Mesenchymal stem cell (in vitro differentiated cells and primary cell): ENCODE results near the gene KRTAP9-2.
A peak's percentile ranks its signal among the peaks of the same experiment; 100 is the strongest.
"Not testable (repeated sequence)": the region's sequence is repeated elsewhere in the genome, so short reads cannot be mapped to it uniquely, and the experiment has no call there.

Experiments used
- DNase-seq: peaks from one replicate; pipeline ENCODE4 v3.0.0-alpha.2; 2013
- H2AFZ ChIP-seq: one replicate; pipeline ENCODE4 v1.6.1; 2013; ENCODE audit warnings: low read depth, mild to moderate bottlenecking, control low read depth, inconsistent platforms, low read length, moderate library complexity
- H2AK5ac ChIP-seq: 2 replicates; pipeline ENCODE4 v1.6.1; 2013; ENCODE audit warnings: low read length, moderate library complexity, mild to moderate bottlenecking, inconsistent platforms; ENCODE audit not compliant: severe bottlenecking
- H2BK120ac ChIP-seq: one replicate; pipeline ENCODE4 v1.6.1; 2013; ENCODE audit warnings: low read depth, mild to moderate bottlenecking, inconsistent platforms, low read length, moderate library complexity
- H2BK12ac ChIP-seq, 2 experiments: one replicate each; pipeline ENCODE4 v1.6.1; 2013; ENCODE audit warnings: inconsistent platforms in 2 of 2, low read length in 2 of 2, mild to moderate bottlenecking in 2 of 2, moderate library complexity in 2 of 2, control low read depth in 1 of 2
- H2BK15ac ChIP-seq: one replicate; pipeline ENCODE4 v1.6.1; 2013; ENCODE audit warnings: mild to moderate bottlenecking, low read depth, inconsistent platforms; ENCODE audit not compliant: poor library complexity, severe bottlenecking
- H2BK5ac ChIP-seq: 2 replicates; pipeline ENCODE4 v1.6.1; 2013; ENCODE audit warnings: low read depth, mild to moderate bottlenecking, low read length, control low read depth, inconsistent platforms; ENCODE audit not compliant: poor library complexity, severe bottlenecking
- H3K14ac ChIP-seq, 2 experiments: one replicate each; pipeline ENCODE4 v1.6.1; 2013; ENCODE audit warnings: inconsistent platforms in 2 of 2, low read length in 2 of 2, control low read depth in 1 of 2, mild to moderate bottlenecking in 1 of 2, moderate library complexity in 1 of 2
- H3K18ac ChIP-seq, 2 experiments: one replicate each; pipeline ENCODE4 v1.6.1; 2013; ENCODE audit warnings: inconsistent platforms in 2 of 2, low read length in 2 of 2, control low read depth in 1 of 2, low read depth in 1 of 2, mild to moderate bottlenecking in 1 of 2
- H3K23ac ChIP-seq, 2 experiments: one replicate each; pipeline ENCODE4 v1.6.1; 2013; ENCODE audit warnings: inconsistent platforms in 2 of 2, low read length in 2 of 2, mild to moderate bottlenecking in 2 of 2, moderate library complexity in 2 of 2, control low read depth in 1 of 2
- H3K27ac ChIP-seq: 2 replicates; pipeline ENCODE4 v1.5.1; 2013; ENCODE audit warnings: mild to moderate bottlenecking, moderate library complexity, low read length, control low read depth, inconsistent platforms; ENCODE audit not compliant: poor library complexity, severe bottlenecking
- H3K27me3 ChIP-seq, 2 experiments: 2 replicates each; pipeline versions ENCODE4 v1.6.1 to v1.7.0; 2013; ENCODE audit warnings: low read length in 2 of 2, mild to moderate bottlenecking in 2 of 2, moderate library complexity in 2 of 2, control low read depth in 1 of 2, inconsistent platforms in 1 of 2; ENCODE audit not compliant: control insufficient read depth in 1 of 2, insufficient read depth in 1 of 2
- H3K36me3 ChIP-seq, 2 experiments: 2 replicates each; pipeline versions ENCODE4 v1.6.1 to v1.7.0; 2013; ENCODE audit warnings: low read length in 2 of 2, control low read depth in 1 of 2, inconsistent platforms in 1 of 2, low read depth in 1 of 2, mild to moderate bottlenecking in 1 of 2; ENCODE audit not compliant: insufficient read depth in 2 of 2, control insufficient read depth in 1 of 2
- H3K4ac ChIP-seq, 2 experiments: one replicate each; pipeline ENCODE4 v1.6.1; 2013; ENCODE audit warnings: inconsistent platforms in 2 of 2, low read length in 2 of 2, mild to moderate bottlenecking in 2 of 2, moderate library complexity in 2 of 2, control low read depth in 1 of 2, low read depth in 1 of 2
- H3K4me1 ChIP-seq: 2 replicates; pipeline ENCODE4 v1.6.1; 2013; ENCODE audit warnings: low read depth, low read length, control low read depth; ENCODE audit not compliant: control insufficient read depth, insufficient read depth
- H3K4me2 ChIP-seq: 2 replicates; pipeline ENCODE4 v1.6.1; 2013; ENCODE audit warnings: low read length, mild to moderate bottlenecking, inconsistent platforms; ENCODE audit not compliant: poor library complexity, severe bottlenecking
- H3K4me3 ChIP-seq, 2 experiments: 2 replicates each; pipeline versions ENCODE4 v1.5.1 to v1.7.0; 2013; ENCODE audit warnings: low read length in 2 of 2, mild to moderate bottlenecking in 2 of 2, control low read depth in 1 of 2, low read depth in 1 of 2; ENCODE audit not compliant: insufficient read depth in 1 of 2
- H3K79me1 ChIP-seq: replicated peaks from 2 replicates; pipeline ENCODE4 v1.6.1; 2013; ENCODE audit warnings: mild to moderate bottlenecking, control low read depth, low read length, inconsistent platforms; ENCODE audit not compliant: poor library complexity, severe bottlenecking
- H3K9ac ChIP-seq: 2 replicates; pipeline ENCODE4 v1.7.0; 2013; ENCODE audit warnings: mild to moderate bottlenecking, low read length, moderate library complexity
- H3K9me3 ChIP-seq: 2 replicates; pipeline ENCODE4 v1.7.0; 2013; ENCODE audit warnings: mild to moderate bottlenecking, low read length; ENCODE audit not compliant: control insufficient read depth
- H4K8ac ChIP-seq: one replicate; pipeline ENCODE4 v1.6.1; 2013; ENCODE audit warnings: inconsistent platforms, mild to moderate bottlenecking, low read length, moderate library complexity
- H4K91ac ChIP-seq: one replicate; pipeline ENCODE4 v1.6.1; 2013; ENCODE audit warnings: mild to moderate bottlenecking, low read length, inconsistent platforms
- WGBS: methylation state at CpG from one replicate; pipeline ENCODE4 v1.1.7; 2013; ENCODE audit warnings: mixed read lengths; 5-methylcytosine and 5-hydroxymethylcytosine counted together

Gene KRTAP9-2

DNA sequence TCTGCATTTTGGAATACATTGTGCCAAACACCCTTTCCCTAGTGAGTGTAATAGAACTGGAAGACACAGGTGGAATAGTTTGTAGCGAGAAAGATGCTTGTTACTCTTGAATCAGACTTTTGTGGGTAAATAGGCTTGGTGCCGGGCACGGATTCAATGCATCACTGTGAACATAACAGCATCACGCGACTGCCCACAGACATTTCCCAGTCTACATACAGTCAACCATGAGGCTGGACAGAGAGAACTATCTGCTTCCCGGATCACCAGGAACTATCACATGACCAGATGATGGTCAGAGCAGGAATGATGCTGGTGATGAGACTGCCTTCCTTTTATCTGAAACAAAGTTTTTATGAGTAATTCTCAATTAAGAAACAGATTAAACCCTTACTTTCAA lies 397 bp upstream of the KRTAP9-2 start:
- Histone ChIP-seq H3K9me3 (no peaks in the 10 kb centered on the region), H2AFZ (no peak overlapping the region), H3K9ac (no peak overlapping the region), H3K79me1 (no peaks in the 10 kb centered on the region), H3K4me1 (no peaks in the 10 kb centered on the region), H3K4me2 (no peak overlapping the region), H3K14ac (no peak overlapping the region), H3K36me3 (no peaks in the 10 kb centered on the region), H2BK5ac (no peak overlapping the region), H4K91ac (no peak overlapping the region), H4K8ac (no peak overlapping the region), H3K4me3 (no peak overlapping the region), H3K27ac (no peak overlapping the region), H2BK120ac (no peak overlapping the region), H3K4ac (no peak overlapping the region), H3K23ac (no peak overlapping the region), H3K18ac (no peak overlapping the region), H3K27me3 (no peaks in the 10 kb centered on the region), H2BK15ac (no peak overlapping the region), H2AK5ac (no peak overlapping the region), H2BK12ac (no peak overlapping the region)
- WGBS: 98% methylated on average over 5 of the region's 6 CpGs
- DNase-seq: no peak

DNA sequence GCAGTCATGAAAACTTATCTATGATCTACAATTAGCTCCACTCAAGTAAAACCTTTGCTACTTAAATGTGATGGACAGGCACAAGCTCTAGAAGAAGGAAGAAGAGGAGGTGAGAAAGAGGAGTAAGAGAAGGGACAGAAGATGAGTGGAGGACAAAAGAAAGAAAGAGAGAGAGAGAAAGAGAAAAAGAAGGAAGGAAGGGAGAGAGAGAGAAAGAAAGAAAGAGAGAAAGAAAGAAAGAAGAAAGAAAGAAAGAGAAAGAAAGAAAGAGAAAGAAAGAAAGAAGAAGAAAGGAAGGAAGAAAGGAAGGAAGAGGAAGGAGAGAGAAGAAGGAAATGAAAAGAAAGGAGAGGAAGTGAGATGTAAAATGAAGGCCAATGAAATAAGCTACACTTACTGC lies 3.6 kb downstream of the KRTAP9-2 start:
- no peak overlapping the region for H2BK15ac ChIP-seq
- no peak overlapping the region for H2BK120ac ChIP-seq
- no peak overlapping the region for H3K27ac ChIP-seq
- peaks cover 0 to 8% of the 10 kb centered on the region in 2 experiments for H3K27me3 ChIP-seq
- H3K9me3 ChIP-seq: no peaks in the 10 kb centered on the region
- H3K23ac ChIP-seq: no peak overlapping the region
- no peak overlapping the region for H3K18ac ChIP-seq
- H3K4me2 ChIP-seq: no peak overlapping the region
- no peak overlapping the region for H4K91ac ChIP-seq
- no peak overlapping the region for H2BK5ac ChIP-seq
- H2BK12ac ChIP-seq: no peak overlapping the region
- DNase-seq: no peak
- H3K79me1 ChIP-seq: no peaks in the 10 kb centered on the region
- no peak overlapping the region for H2AK5ac ChIP-seq
- H3K9ac ChIP-seq: no peak overlapping the region
- H3K14ac ChIP-seq: no peak overlapping the region
- no peak overlapping the region for H3K4me3 ChIP-seq
- peaks cover 4% of the 10 kb centered on the region for H3K4me1 ChIP-seq
- H3K36me3 ChIP-seq: no peaks in the 10 kb centered on the region
- H3K4ac ChIP-seq: no peak overlapping the region
- no peak overlapping the region for H2AFZ ChIP-seq
- H4K8ac ChIP-seq: no peak overlapping the region

DNA sequence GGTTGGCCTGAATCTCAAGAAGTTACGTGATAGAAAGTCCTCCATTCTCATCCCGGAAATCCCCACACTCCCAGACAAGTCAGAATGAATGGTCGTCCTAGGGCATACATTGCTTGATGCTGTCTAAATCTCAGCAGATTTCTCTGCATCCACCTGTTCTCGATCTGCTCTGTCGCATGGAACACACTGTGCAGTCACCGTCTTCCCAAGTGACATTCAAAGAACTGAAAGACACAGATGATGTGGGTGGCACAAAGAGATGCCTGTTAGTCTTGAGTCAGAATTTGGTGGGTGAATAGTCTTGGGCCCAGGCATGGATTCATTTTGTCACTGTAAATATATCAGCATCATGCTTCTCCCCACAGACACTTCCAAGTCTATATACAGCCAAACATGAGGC lies 5.3 kb downstream of the KRTAP9-2 start:
- Histone ChIP-seq H3K27me3 (peaks cover 0 to 8% of the 10 kb centered on the region in 2 experiments), H3K4me2 (no peak overlapping the region), H3K9ac (no peak overlapping the region), H3K14ac (no peak overlapping the region), H2AFZ (no peak overlapping the region), H2BK15ac (no peak overlapping the region), H3K79me1 (no peaks in the 10 kb centered on the region), H3K36me3 (no peaks in the 10 kb centered on the region), H3K4ac (no peak overlapping the region), H3K23ac (no peak overlapping the region), H2BK5ac (no peak overlapping the region), H4K91ac (no peak overlapping the region), H3K4me3 (no peak overlapping the region), H3K9me3 (no peaks in the 10 kb centered on the region), H3K18ac (no peak overlapping the region), H2AK5ac (no peak overlapping the region), H3K4me1 (peaks cover 4% of the 10 kb centered on the region), H3K27ac (no peak overlapping the region), H2BK12ac (no peak overlapping the region), H4K8ac (no peak overlapping the region), H2BK120ac (no peak overlapping the region)
- 86% methylated on average over 6 of the region's 6 CpGs for WGBS
- DNase-seq: no peak

DNA sequence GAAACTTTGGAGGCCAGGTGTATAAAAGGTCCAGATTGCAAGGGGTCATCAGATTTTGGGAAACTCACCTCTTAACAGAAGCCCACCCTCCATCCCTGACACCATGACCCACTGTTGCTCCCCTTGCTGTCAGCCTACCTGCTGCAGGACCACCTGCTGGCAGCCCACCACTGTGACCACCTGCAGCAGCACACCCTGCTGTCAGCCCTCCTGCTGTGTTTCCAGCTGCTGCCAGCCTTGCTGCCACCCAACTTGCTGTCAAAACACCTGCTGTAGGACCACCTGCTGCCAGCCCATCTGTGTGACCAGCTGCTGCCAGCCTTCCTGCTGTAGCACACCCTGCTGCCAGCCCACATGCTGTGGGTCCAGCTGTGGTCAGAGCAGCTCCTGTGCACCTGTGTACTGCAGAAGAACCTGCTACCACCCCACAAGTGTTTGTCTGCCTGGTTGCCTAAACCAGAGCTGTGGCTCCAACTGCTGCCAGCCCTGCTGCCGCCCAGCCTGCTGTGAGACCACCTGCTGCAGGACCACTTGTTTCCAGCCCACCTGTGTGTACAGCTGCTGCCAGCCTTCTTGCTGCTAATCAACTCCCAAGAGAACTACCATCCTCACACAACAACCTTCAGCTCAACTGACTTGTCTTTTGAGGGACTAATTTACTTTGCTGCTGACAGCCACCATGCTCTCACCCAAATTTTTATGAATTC lies 6.1 kb downstream of the KRTAP9-2 start, which contains the start of gene KRTAP9-3:
KRTAP9-3 (plus strand) TSS at position 51 of the 707 bp plus-strand sequence; CDS start at position 104, 53 bp downstream.
- H3K36me3 ChIP-seq, H3K4ac ChIP-seq, H2BK5ac ChIP-seq, H3K4me2 ChIP-seq, H3K27ac ChIP-seq, H3K9me3 ChIP-seq, H3K27me3 ChIP-seq, H2BK12ac ChIP-seq, H3K14ac ChIP-seq, H3K79me1 ChIP-seq, H2BK15ac ChIP-seq, H2AFZ ChIP-seq, DNase-seq, H2BK120ac ChIP-seq, H3K4me1 ChIP-seq, H4K91ac ChIP-seq, H2AK5ac ChIP-seq, H3K18ac ChIP-seq, H3K9ac ChIP-seq, H3K4me3 ChIP-seq, H4K8ac ChIP-seq: not testable (repeated sequence)
- peak within 1 kb of the TSS in 1 of 2 experiments; percentile 9 for H3K23ac ChIP-seq
- 94% methylated on average over 1 of the region's 1 CpG for WGBS
